BE2C (cell line): Measurements from ENCODE around the gene MAGI1.

Experiments
- DNase-seq: peaks from one replicate; pipeline ENCODE4 v3.0.0-alpha.2; 2020
- H3K27me3 ChIP-seq: fragments of 250-450 bp; sonication (Bioruptor Pico); 2 replicates; pipeline ENCODE4 v1.5.1; 2020; ENCODE audit warnings: mild to moderate bottlenecking
- H3K36me3 ChIP-seq: fragments of 250-450 bp; sonication (Bioruptor Pico); 2 replicates; pipeline ENCODE4 v1.5.1; 2020; ENCODE audit warnings: mild to moderate bottlenecking
- H3K4me1 ChIP-seq: fragments of 250-450 bp; sonication (Bioruptor Pico); 2 replicates; pipeline ENCODE4 v1.5.1; 2020
- H3K4me3 ChIP-seq: 2 replicates; pipeline ENCODE4 v1.5.1; 2011; ENCODE audit warnings: low read depth, low read length
- H3K9me3 ChIP-seq: fragments of 250-450 bp; sonication (Bioruptor Pico); 2 replicates; pipeline ENCODE4 v1.5.1; 2020
- CTCF ChIP-seq: IDR thresholded peaks from 2 replicates; pipeline ENCODE4 v1.5.1; 2012; ENCODE audit warnings: mild to moderate bottlenecking, low read depth, low read length

MAGI1 gene

GRCh38 chr3:66014651-66015050 is 24.1 kb downstream of the MAGI1 start:
- no peak for DNase-seq
- no peaks in the 10 kb centered on the region for H3K4me1 ChIP-seq
- H3K36me3 ChIP-seq, result no peaks in the 10 kb centered on the region
- TF ChIP-seq CTCF, result no peak
- no peaks in the 10 kb centered on the region for H3K27me3 ChIP-seq
- H3K4me3 ChIP-seq, result no peak overlapping the region
- H3K9me3 ChIP-seq, result no peaks in the 10 kb centered on the region

GRCh38 chr3:66014056-66014455 is 24.7 kb downstream of the MAGI1 start:
- no peaks in the 10 kb centered on the region for H3K36me3 ChIP-seq
- no peaks in the 10 kb centered on the region for H3K4me1 ChIP-seq
- no peak overlapping the region for H3K4me3 ChIP-seq
- H3K9me3 ChIP-seq, result no peaks in the 10 kb centered on the region
- H3K27me3 ChIP-seq, result no peaks in the 10 kb centered on the region
- no peak for DNase-seq
- TF ChIP-seq CTCF, result no peak

GRCh38 chr3:66012711-66013110 is 26.0 kb downstream of the MAGI1 start:
- Histone ChIP-seq H3K4me3 (no peak overlapping the region), H3K4me1 (no peaks in the 10 kb centered on the region), H3K9me3 (no peaks in the 10 kb centered on the region), H3K27me3 (no peaks in the 10 kb centered on the region), H3K36me3 (no peaks in the 10 kb centered on the region)
- DNase-seq, result no peak
- TF ChIP-seq CTCF, result no peak

GRCh38 chr3:66010739-66011655 is 27.7 kb downstream of the MAGI1 start:
- no peak for DNase-seq
- no peak for TF ChIP-seq CTCF
- Histone ChIP-seq H3K4me3 (no peak overlapping the region), H3K36me3 (no peaks in the 10 kb centered on the region), H3K27me3 (no peaks in the 10 kb centered on the region), H3K9me3 (no peaks in the 10 kb centered on the region), H3K4me1 (no peaks in the 10 kb centered on the region)

GRCh38 chr3:66010348-66010738 is 28.4 kb downstream of the MAGI1 start:
- no peaks in the 10 kb centered on the region for H3K4me1 ChIP-seq
- H3K27me3 ChIP-seq, result no peaks in the 10 kb centered on the region
- no peak overlapping the region for H3K4me3 ChIP-seq
- no peaks in the 10 kb centered on the region for H3K9me3 ChIP-seq
- no peak for DNase-seq
- TF ChIP-seq CTCF, result no peak
- no peaks in the 10 kb centered on the region for H3K36me3 ChIP-seq

GRCh38 chr3:66004244-66004643 is 34.5 kb downstream of the MAGI1 start:
- DNase-seq, result no peak
- Histone ChIP-seq H3K27me3 (no peaks in the 10 kb centered on the region), H3K4me3 (no peak overlapping the region), H3K36me3 (no peaks in the 10 kb centered on the region), H3K9me3 (no peaks in the 10 kb centered on the region), H3K4me1 (no peaks in the 10 kb centered on the region)
- TF ChIP-seq CTCF, result no peak
